DOHH2 (cell line): ENCODE data around the gene COPE.

Experiments
- H3F3A ChIP-seq: fragments of 200-600 bp; sonication (generic), shearing (Covaris generic); 2 replicates; pipeline ENCODE4 v1.6.0; 2016; ENCODE audit warnings: antibody characterized with exemption, mild to moderate bottlenecking; ENCODE audit not compliant: control insufficient read depth, insufficient read depth
- H3K27ac ChIP-seq: fragments of 200-600 bp; sonication (generic); 2 replicates; pipeline ENCODE4 v1.5.1; 2014; ENCODE audit warnings: low read depth, mild to moderate bottlenecking, low read length, moderate library complexity
- H3K27me3 ChIP-seq: fragments of 200-600 bp; sonication (generic); 2 replicates; pipeline ENCODE4 v1.6.1; 2014; ENCODE audit warnings: mild to moderate bottlenecking, low read length, mixed read lengths; ENCODE audit not compliant: control insufficient read depth
- H3K36me3 ChIP-seq: fragments of 200-600 bp; sonication (generic); 2 replicates; pipeline ENCODE4 v1.6.1; 2014; ENCODE audit warnings: mild to moderate bottlenecking, low read length, moderate library complexity, mixed read lengths; ENCODE audit not compliant: control insufficient read depth
- H3K4me1 ChIP-seq: fragments of 200-600 bp; sonication (generic); 2 replicates; pipeline ENCODE4 v1.6.1; 2014; ENCODE audit warnings: mild to moderate bottlenecking, low read length, mixed read lengths; ENCODE audit not compliant: control insufficient read depth
- H3K4me2 ChIP-seq: fragments of 200-600 bp; sonication (generic); 2 replicates; pipeline ENCODE4 v1.6.0; 2014; ENCODE audit warnings: mild to moderate bottlenecking, low read length, moderate library complexity
- H3K4me3 ChIP-seq: fragments of 200-600 bp; sonication (generic); 2 replicates; pipeline ENCODE4 v1.5.1; 2014; ENCODE audit warnings: mild to moderate bottlenecking, low read length, mixed read lengths
- H3K79me2 ChIP-seq: fragments of 200-600 bp; sonication (generic); 2 replicates; pipeline ENCODE4 v1.6.1; 2014; ENCODE audit warnings: mild to moderate bottlenecking, low read length, mixed read lengths; ENCODE audit not compliant: control insufficient read depth
- H3K9me2 ChIP-seq: fragments of 200-600 bp; sonication (generic); replicated peaks from 2 replicates; pipeline ENCODE4 v1.6.1; 2014; ENCODE audit warnings: mild to moderate bottlenecking, low read length, mixed read lengths; ENCODE audit not compliant: control insufficient read depth
- H3K9me3 ChIP-seq: fragments of 200-600 bp; sonication (generic); 2 replicates; pipeline ENCODE4 v1.6.1; 2014; ENCODE audit warnings: antibody characterized with exemption, low read length, mixed read lengths; ENCODE audit not compliant: control insufficient read depth, insufficient read depth
- H4K20me1 ChIP-seq: fragments of 200-600 bp; sonication (generic); 2 replicates; pipeline ENCODE4 v1.6.0; 2014; ENCODE audit warnings: low read depth, mild to moderate bottlenecking, antibody characterized with exemption, low read length, moderate library complexity; ENCODE audit not compliant: control insufficient read depth, insufficient read depth
- CTCF ChIP-seq: fragments of 200-600 bp; sonication (generic); IDR thresholded peaks from one replicate; pipeline ENCODE4 v1.5.1; 2014; ENCODE audit warnings: antibody characterized with exemption, mild to moderate bottlenecking, low read depth, low read length; ENCODE audit not compliant: poor library complexity, severe bottlenecking
- EZH2phosphoT487 ChIP-seq: fragments of 200-600 bp; sonication (generic); IDR thresholded peaks from 2 replicates; pipeline ENCODE4 v1.6.1; 2017; ENCODE audit warnings: borderline replicate concordance, mild to moderate bottlenecking, antibody characterized with exemption, low read length, moderate library complexity, mixed read lengths

COPE gene

DNA sequence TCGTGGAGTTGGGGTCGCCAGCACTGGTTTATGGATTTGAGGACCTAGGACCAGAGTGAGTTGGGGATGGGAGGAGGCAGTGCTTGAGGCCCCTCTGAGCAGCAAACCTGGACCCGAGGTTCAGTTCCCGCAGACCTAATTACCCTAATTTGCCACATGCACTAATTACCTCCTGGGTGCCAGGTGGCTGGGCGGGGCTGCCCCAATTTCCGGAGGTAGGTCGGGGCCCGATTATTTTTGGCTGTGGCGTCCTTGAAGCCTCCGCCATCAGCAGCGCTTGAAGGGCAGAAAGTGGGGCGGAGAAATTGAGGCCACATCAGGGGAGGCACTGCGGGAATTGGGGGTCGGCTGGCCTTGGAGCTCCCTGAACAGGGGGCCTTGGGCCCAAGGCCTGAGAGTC is 27.7 kb upstream of the COPE start:
- H3K9me3 ChIP-seq, result no peaks in the 10 kb centered on the region
- peaks cover 23% of the 10 kb centered on the region for H3K4me1 ChIP-seq
- no peaks in the 10 kb centered on the region for H3K79me2 ChIP-seq
- H3K9me2 ChIP-seq, result no peaks in the 10 kb centered on the region
- peak overlapping the region; percentile 28; the same call in 1 of the 2 replicates for H3K4me3 ChIP-seq
- TF ChIP-seq CTCF (no peak), EZH2phosphoT487 (no peak)
- no peaks in the 10 kb centered on the region for H3K36me3 ChIP-seq
- peaks cover 13% of the 10 kb centered on the region for H3K27me3 ChIP-seq
- H3F3A ChIP-seq, result no peaks in the 10 kb centered on the region
- no peaks in the 10 kb centered on the region for H4K20me1 ChIP-seq
- H3K4me2 ChIP-seq, result peak overlapping the region; percentile 60
- H3K27ac ChIP-seq, result no peak overlapping the region

DNA sequence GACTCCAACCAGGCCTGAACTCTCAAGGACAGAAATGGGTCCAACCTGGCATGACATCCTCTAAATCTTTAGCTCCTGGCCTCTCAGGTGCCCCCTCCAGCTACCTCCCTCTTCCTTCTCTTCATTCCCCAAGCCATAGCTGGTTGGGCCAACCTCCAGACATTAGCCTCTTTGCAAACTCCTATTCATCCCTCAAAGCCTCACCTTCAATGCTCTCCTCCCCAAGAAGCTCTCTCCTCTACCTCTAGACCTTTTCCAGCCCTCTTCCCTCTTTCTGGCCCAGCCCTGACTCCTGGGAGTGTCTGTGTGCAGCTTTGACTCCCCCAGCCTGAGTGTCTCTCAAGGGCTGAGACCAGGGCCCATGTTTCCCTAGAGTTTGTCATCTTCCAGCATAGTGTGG is 27.1 kb upstream of the COPE start:
- H3K4me3 ChIP-seq, result no peak overlapping the region
- H3K79me2 ChIP-seq, result no peaks in the 10 kb centered on the region
- TF ChIP-seq EZH2phosphoT487, result no peak
- no peak for TF ChIP-seq CTCF
- H3K4me2 ChIP-seq, result peak overlapping the region; percentile 60
- H3K27ac ChIP-seq, result no peak overlapping the region
- H3K9me2 ChIP-seq, result no peaks in the 10 kb centered on the region
- no peaks in the 10 kb centered on the region for H3F3A ChIP-seq
- H3K9me3 ChIP-seq, result no peaks in the 10 kb centered on the region
- H3K27me3 ChIP-seq, result peaks cover 18% of the 10 kb centered on the region
- no peaks in the 10 kb centered on the region for H4K20me1 ChIP-seq
- H3K36me3 ChIP-seq, result no peaks in the 10 kb centered on the region
- peaks cover 23% of the 10 kb centered on the region for H3K4me1 ChIP-seq

DNA sequence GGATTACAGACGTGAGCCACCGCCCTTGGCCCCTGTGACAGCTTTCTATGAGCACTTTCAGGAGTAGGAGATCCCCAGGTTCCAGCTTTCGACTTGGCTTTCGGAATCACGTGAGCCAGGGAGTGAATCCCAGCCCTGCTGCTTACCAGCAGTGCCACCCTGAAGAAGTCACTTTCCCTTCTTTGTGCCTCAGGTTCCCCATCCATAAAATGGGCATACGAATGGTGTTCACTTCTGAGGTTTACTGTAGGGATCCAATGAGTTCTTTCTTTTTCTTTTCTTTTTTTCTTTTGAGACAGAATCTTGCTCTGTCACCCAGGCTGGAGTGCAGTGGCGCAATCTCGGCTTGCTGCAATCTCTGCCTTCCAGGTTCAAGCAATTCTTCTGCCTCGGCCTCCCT is 26.1 kb upstream of the COPE start:
- no peaks in the 10 kb centered on the region for H3K9me2 ChIP-seq
- no peak overlapping the region for H3K27ac ChIP-seq
- H3K27me3 ChIP-seq, result peaks cover 24% of the 10 kb centered on the region
- no peak overlapping the region for H3K4me3 ChIP-seq
- H3K4me1 ChIP-seq, result peaks cover 28% of the 10 kb centered on the region
- H3K4me2 ChIP-seq, result no peak overlapping the region
- H4K20me1 ChIP-seq, result no peaks in the 10 kb centered on the region
- no peaks in the 10 kb centered on the region for H3K36me3 ChIP-seq
- H3K9me3 ChIP-seq, result no peaks in the 10 kb centered on the region
- no peaks in the 10 kb centered on the region for H3F3A ChIP-seq
- TF ChIP-seq EZH2phosphoT487 (no peak), CTCF (no peak)
- no peaks in the 10 kb centered on the region for H3K79me2 ChIP-seq

DNA sequence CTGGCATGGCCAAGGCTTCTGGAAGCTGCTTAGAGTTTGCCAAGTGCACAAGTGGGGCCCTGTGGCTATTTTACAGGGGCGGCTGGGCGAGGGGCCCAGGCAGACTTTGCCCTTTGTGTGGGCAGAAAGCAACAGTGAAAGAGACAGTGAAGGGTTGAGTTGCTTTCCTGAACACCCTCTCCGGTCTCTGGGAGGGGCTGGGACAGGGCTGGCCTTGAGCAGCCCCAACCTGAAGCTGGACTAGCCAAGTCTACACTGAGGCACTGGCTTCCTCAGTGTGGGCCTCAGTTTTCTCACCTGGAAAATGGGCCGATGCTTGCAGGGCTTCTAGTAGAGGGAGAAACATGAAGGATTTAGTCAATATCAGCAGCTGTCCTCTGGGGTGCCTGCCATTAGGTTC is 24.3 kb upstream of the COPE start:
- H3K27me3 ChIP-seq, result peaks cover 38% of the 10 kb centered on the region
- no peaks in the 10 kb centered on the region for H3K79me2 ChIP-seq
- H3K4me2 ChIP-seq, result no peak overlapping the region
- H3K9me3 ChIP-seq, result no peaks in the 10 kb centered on the region
- H4K20me1 ChIP-seq, result no peaks in the 10 kb centered on the region
- no peaks in the 10 kb centered on the region for H3K36me3 ChIP-seq
- H3K4me1 ChIP-seq, result peaks cover 29% of the 10 kb centered on the region
- H3K9me2 ChIP-seq, result no peaks in the 10 kb centered on the region
- no peaks in the 10 kb centered on the region for H3F3A ChIP-seq
- no peak overlapping the region for H3K4me3 ChIP-seq
- no peak for TF ChIP-seq EZH2phosphoT487
- no peak for TF ChIP-seq CTCF
- no peak overlapping the region for H3K27ac ChIP-seq
